NT2/D1 (cell line): ENCODE results near the gene IDH2.

Experiments used
- DNase-seq: peaks from one replicate; pipeline ENCODE4 v3.0.0-alpha.2; 2011; ENCODE audit warnings: low read depth, low spot score
- H3K27me3 ChIP-seq: 2 replicates; pipeline ENCODE4 v1.6.0; 2011; ENCODE audit warnings: mild to moderate bottlenecking; ENCODE audit not compliant: insufficient read length, insufficient read depth
- H3K36me3 ChIP-seq: 2 replicates; pipeline ENCODE4 v1.6.1; 2011; ENCODE audit warnings: mild to moderate bottlenecking, low read length, mixed read lengths; ENCODE audit not compliant: insufficient read depth, insufficient read length
- H3K4me1 ChIP-seq: 2 replicates; pipeline ENCODE4 v1.5.1; 2011; ENCODE audit not compliant: insufficient read depth, insufficient read length
- H3K4me3 ChIP-seq: 2 replicates; pipeline ENCODE4 v1.5.1; 2011; ENCODE audit warnings: low read depth; ENCODE audit not compliant: insufficient read length
- H3K9ac ChIP-seq: 2 replicates; pipeline ENCODE4 v1.6.0; 2011; ENCODE audit warnings: low read depth; ENCODE audit not compliant: insufficient read length
- H3K9me3 ChIP-seq: 2 replicates; pipeline ENCODE4 v1.5.1; 2011; ENCODE audit warnings: mild to moderate bottlenecking, low read length; ENCODE audit not compliant: insufficient read depth
- SUZ12 ChIP-seq: IDR thresholded peaks from 2 replicates; pipeline ENCODE4 v1.6.1; 2011; ENCODE audit not compliant: insufficient read length, insufficient read depth; ENCODE audit errors: extremely low read depth
- YY1 ChIP-seq: IDR thresholded peaks from 2 replicates; pipeline ENCODE4 v1.6.1; 2011; ENCODE audit not compliant: insufficient read length, insufficient read depth
- ZNF274 ChIP-seq: IDR thresholded peaks from 2 replicates; pipeline ENCODE4 v1.6.1; 2011; ENCODE audit warnings: mild to moderate bottlenecking, low read depth, low read length

The IDH2 gene

GRCh38 chr15:90082140-90082715 is 20.0 kb downstream of the IDH2 start:
- no peak for DNase-seq
- no peaks in the 10 kb centered on the region for H3K27me3 ChIP-seq
- H3K4me3 ChIP-seq, result no peak overlapping the region
- no peaks in the 10 kb centered on the region for H3K9me3 ChIP-seq
- H3K36me3 ChIP-seq, result peaks cover 79% of the 10 kb centered on the region
- H3K4me1 ChIP-seq, result peaks cover 23% of the 10 kb centered on the region
- H3K9ac ChIP-seq, result peak overlapping the region; percentile 43
- TF ChIP-seq ZNF274 (no peak), SUZ12 (no peak), YY1 (no peak)

GRCh38 chr15:90080818-90081393 is 21.4 kb downstream of the IDH2 start:
- H3K27me3 ChIP-seq, result no peaks in the 10 kb centered on the region
- peak overlapping the region; percentile 58 for H3K9ac ChIP-seq
- H3K36me3 ChIP-seq, result peaks cover 69% of the 10 kb centered on the region
- no peak overlapping the region for H3K4me3 ChIP-seq
- H3K9me3 ChIP-seq, result no peaks in the 10 kb centered on the region
- DNase-seq, result no peak
- H3K4me1 ChIP-seq, result peaks cover 25% of the 10 kb centered on the region
- TF ChIP-seq YY1 (no peak), SUZ12 (no peak), ZNF274 (no peak)

GRCh38 chr15:90080458-90080755 is 21.9 kb downstream of the IDH2 start:
- no peak for TF ChIP-seq SUZ12
- no peak for TF ChIP-seq ZNF274
- no peak for TF ChIP-seq YY1
- no peaks in the 10 kb centered on the region for H3K27me3 ChIP-seq
- H3K4me3 ChIP-seq, result no peak overlapping the region
- peaks cover 65% of the 10 kb centered on the region for H3K36me3 ChIP-seq
- DNase-seq, result no peak
- no peak overlapping the region for H3K9ac ChIP-seq
- no peaks in the 10 kb centered on the region for H3K9me3 ChIP-seq
- H3K4me1 ChIP-seq, result peaks cover 25% of the 10 kb centered on the region

GRCh38 chr15:90079619-90080457 is 22.4 kb downstream of the IDH2 start:
- no peak overlapping the region for H3K4me3 ChIP-seq
- no peaks in the 10 kb centered on the region for H3K27me3 ChIP-seq
- H3K4me1 ChIP-seq, result peaks cover 27% of the 10 kb centered on the region
- TF ChIP-seq YY1, result no peak
- no peak for TF ChIP-seq SUZ12
- TF ChIP-seq ZNF274, result no peak
- H3K36me3 ChIP-seq, result peaks cover 63% of the 10 kb centered on the region
- no peaks in the 10 kb centered on the region for H3K9me3 ChIP-seq
- DNase-seq, result no peak
- H3K9ac ChIP-seq, result no peak overlapping the region

- Histone ChIP-seq H3K4me1 (peaks cover 25% of the 10 kb centered on the region), H3K9me3 (no peaks in the 10 kb centered on the region), H3K27me3 (no peaks in the 10 kb centered on the region), H3K4me3 (no peak overlapping the region), H3K36me3 (peaks cover 63% of the 10 kb centered on the region), H3K9ac (no peak overlapping the region)
- TF ChIP-seq ZNF274, result no peak
- DNase-seq, result no peak
These were observed 23.3 kb downstream of the IDH2 start for GRCh38 chr15:90078965-90079364.

- DNase-seq, result no peak
- H3K36me3 ChIP-seq, result peaks cover 59% of the 10 kb centered on the region
- TF ChIP-seq ZNF274, result no peak
- TF ChIP-seq YY1, result no peak
- TF ChIP-seq SUZ12, result no peak
- H3K4me3 ChIP-seq, result no peak overlapping the region
- no peaks in the 10 kb centered on the region for H3K27me3 ChIP-seq
- H3K9me3 ChIP-seq, result no peaks in the 10 kb centered on the region
- no peak overlapping the region for H3K9ac ChIP-seq
- H3K4me1 ChIP-seq, result peaks cover 22% of the 10 kb centered on the region
These were observed 25.6 kb downstream of the IDH2 start for GRCh38 chr15:90076716-90077115.

GRCh38 chr15:90075420-90076289 is 26.6 kb downstream of the IDH2 start:
- Histone ChIP-seq H3K9me3 (no peaks in the 10 kb centered on the region), H3K4me1 (peaks cover 14% of the 10 kb centered on the region), H3K27me3 (no peaks in the 10 kb centered on the region), H3K9ac (no peak overlapping the region), H3K4me3 (no peak overlapping the region), H3K36me3 (peaks cover 48% of the 10 kb centered on the region)
- TF ChIP-seq YY1 (no peak), ZNF274 (no peak), SUZ12 (no peak)
- DNase-seq, result peak; percentile 56
